NCI-H510A (cell line): ENCODE data around the gene DCP1B.
A peak's percentile ranks its signal among the peaks of the same experiment; 100 is the strongest.

ENCODE experiments used
- DNase-seq: peaks from one replicate; lab custom pipeline; 2025; lab: John Stamatoyannopoulos, UW

The DCP1B gene

DNA sequence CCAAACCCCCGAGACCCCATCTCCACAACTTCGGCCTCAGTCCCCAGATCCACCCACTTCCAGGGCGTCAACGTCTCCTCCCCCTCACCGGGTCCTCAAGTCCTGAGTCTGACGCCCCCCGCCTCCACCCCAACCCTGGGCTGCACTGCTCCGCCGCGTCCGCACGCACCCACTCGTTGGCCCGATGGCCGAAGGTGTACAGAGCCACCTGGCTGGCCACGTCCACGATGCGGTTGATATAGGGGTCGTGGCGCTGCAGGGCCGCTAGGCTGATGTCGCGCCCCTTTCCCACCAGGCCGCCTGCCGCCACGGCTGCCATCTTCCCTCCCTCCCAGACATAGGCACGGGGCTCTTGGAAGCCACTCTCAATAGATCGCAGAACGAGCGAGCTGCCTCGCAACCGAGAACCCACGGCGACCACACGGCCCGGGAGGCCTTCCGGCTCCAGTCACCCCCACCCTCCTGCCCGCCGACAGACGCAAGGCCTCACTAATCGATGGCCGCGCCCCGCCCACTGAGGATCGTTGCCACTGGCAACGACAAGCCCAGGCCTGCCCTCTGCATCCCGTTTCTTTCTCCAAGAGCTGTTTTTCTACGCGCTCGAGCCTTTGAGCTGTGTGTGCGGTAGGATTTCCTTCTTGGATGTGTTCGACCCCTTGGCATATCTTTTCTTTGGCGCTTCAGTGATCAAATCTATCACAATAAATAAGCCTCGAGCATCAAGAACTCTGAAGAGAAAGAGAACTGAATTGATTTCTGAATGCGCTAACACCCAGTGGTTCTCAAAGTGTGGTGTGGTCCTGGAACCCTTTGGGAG is at the start of gene DCP1B:
TSS of gene DCP1B (minus strand) at position 345 of the 817 bp plus-strand sequence. CDS start at position 319, 26 bp downstream.
- DNase-seq, result peak; percentile 93

DNA sequence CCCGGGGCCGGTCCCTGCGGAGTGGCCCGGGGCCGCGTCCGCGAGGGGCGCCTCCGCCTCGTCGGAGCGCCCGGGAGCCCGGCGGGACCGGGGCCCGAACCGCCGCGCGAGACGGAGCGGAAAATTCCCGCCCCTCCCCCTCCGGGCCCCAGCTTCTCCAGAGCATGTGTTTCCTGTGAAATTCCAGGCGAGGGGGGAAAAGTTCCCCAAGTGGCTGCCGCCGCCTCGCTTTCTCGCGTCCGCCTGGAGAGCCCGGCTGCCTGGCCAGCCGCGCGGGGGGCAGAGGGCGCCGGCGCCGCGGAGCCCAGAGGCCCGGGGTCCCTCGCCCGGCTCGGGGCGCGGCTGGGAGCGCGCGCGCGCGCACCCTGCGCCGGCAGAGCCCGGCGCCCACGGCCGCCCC is 49.4 kb upstream of the DCP1B start:
- no peak for DNase-seq

- peak; percentile 24 for DNase-seq
These were observed 48.8 kb upstream of the DCP1B start, which contains the start of gene CACNA1C for GRCh38 chr12:2052826-2053678. CACNA1C (plus strand) TSS chr12:2052987; CDS start chr12:2053563, 576 bp downstream.

GRCh38 chr12:2051700-2052621 is 47.7 kb upstream of the DCP1B start:
- no peak for DNase-seq

GRCh38 chr12:2049604-2050540 is 45.6 kb upstream of the DCP1B start:
- no peak for DNase-seq

GRCh38 chr12:2047752-2048151 is 43.5 kb upstream of the DCP1B start:
- DNase-seq, result no peak

- DNase-seq, result no peak
These were observed 42.7 kb upstream of the DCP1B start for GRCh38 chr12:2046957-2047356.

DNA sequence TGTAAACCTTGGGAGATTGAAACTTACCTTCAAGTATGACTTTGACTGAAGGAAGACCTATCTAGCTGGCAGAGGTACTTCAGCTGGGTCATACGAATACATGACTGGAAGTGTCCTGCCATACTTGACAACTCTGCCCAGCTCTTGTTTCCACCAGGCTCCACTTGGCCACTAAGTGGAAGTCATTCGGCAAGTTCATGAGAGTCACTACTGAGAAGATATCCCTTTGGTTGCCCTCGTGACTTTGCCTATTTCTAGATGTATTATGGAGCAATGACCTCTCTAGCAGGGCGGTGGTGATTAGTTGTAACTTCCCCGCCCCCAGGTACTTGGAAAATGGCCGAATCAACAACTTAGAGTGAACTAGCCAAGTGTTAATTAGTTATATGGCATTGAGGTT is 39.9 kb upstream of the DCP1B start:
- no peak for DNase-seq

DNA sequence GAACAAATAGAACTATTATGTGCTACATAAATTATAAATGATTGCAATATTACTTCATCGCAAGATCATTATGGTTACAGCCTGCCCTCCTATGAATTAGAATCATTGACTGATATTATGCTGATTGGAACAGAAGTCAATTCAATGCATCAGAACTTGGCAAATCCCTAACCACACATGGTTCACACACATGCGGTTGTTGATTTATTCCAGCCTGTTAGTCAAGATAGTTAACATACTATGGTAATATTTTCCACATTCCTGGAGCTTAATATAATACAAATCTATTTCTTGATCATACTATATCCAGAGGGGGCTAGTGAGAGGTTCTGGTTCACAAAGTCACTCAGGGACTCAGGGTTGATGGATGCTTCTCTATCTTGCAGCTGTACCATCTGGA is 38.8 kb upstream of the DCP1B start:
- no peak for DNase-seq

- DNase-seq, result no peak
These were observed 34.8 kb upstream of the DCP1B start for GRCh38 chr12:2039034-2039433.

DNA sequence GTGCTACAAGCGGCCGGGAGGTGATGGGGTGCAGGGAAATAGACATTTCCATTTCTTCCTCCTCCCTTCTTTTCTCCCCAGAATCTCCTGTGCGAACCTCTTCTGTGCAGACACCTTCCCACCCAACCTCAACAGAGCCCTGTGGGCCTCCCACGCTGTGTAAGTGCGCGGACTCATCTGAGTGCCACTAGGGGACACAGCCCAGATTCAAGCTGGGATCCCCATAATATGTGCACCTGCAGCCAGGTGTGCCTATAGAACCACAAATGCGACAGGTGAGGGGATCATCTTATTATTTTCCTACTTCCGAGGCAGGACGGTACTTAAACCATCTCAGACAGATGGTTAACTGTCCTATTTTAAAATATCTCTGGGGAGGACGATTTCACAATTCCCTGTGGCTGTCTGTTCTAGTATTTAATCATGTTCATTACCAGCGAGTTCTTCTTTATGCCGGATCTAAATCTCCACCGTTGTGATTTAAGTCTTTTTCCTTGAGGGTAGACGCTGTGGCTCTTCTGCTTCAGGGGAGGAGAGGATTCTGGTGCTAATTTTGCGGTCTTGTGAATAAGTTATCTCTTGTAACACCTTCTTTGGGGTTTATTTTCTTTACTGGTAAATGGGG is 31.3 kb upstream of the DCP1B start:
- no peak for DNase-seq

DNA sequence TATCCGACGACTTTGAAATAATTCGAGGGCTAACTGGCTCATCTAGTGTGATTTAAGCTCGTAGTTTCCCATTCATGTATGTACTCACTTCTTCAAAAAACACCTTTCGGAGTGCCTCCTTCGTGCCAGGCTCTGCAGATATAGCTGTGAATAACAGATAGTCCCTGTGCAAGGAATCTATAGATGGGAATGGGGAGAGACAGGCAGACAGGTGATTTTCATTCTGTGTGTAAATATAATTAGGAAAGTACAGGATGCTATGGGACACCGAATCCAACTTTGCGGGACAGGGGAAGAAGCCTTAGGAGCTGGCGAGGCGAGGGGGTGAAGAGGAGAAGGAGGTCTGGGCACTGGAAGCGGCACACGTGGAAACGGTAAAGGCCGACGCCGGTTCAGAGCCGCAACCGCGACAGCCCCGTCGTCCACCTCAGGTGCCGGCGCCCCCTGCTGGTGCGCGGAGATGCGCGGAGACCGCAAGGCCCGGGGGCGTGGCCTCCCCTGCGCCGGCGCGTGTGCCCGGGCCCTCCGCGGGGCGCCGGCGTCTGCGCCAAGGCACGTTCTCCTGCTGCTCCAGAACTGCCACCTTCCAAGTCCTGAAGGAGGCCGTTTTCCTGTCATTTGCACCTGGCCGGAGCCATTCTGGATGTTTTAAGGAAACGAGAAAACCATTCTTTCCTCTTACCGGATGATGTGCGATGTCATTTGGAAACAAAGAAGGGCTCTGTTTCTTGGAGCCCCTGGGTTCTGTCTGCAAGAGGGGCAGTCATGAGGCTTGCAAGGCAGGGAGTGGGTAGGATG is 30.6 kb upstream of the DCP1B start:
- DNase-seq, result peak; percentile 79

DNA sequence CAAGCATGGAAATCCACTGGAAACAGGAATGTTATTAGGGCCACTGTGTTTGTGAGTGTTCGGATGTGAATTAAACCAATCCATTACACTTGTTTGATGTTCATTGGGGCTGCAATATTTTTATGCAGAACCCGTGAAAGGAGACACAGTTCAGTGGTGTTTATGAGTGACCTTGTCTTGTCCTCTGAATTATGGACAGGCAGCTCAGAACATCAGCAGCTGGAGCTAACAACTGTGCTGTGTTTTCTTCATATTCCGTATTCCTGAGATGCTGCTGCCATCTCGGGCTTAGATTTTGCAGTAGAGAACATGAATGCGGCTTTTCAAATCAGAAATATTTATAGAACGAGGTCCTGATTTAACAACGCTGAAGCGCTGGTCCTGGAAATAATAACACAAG is 28.2 kb upstream of the DCP1B start:
- DNase-seq, result no peak

DNA sequence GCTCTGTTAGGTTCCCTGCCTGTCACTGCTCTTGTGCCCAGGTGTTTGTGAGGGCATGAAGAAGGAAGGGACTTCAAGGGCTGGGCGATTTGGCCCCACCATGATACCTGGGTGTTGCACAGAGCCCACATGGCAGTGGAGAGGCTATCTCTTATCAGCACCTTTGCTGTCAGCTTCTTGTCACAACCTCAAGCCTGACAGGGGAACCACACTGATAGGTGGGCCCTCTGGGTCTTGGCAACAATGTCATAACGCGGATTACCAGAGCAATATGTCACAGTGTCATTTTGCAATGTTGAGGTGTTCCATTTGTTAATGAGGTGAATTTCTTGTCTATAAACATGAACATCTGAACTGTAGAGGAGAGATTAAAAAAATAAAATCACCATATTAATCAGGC is 25.6 kb upstream of the DCP1B start:
- no peak for DNase-seq

- DNase-seq, result no peak
These were observed 23.1 kb upstream of the DCP1B start for GRCh38 chr12:2027351-2027750.

DNA sequence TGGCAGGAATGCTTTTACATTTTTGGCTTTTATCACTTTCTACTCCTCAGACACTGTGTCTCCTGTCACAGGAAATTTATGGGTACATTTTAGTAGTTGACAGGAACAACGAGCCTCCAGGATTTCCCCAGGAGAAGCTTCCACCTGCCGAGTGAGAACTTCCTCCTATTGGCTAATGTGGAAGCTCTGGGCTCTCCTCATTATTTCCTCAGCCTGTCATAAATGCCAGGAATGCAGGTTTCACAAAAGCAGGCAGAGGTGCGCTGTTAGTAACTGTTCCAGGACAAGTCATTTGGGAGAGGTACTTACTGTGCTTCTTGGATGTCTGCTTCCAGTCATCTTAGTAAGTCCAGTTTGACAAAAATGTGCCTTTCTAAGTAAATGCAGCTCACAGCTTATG is 19.1 kb upstream of the DCP1B start:
- no peak for DNase-seq

DNA sequence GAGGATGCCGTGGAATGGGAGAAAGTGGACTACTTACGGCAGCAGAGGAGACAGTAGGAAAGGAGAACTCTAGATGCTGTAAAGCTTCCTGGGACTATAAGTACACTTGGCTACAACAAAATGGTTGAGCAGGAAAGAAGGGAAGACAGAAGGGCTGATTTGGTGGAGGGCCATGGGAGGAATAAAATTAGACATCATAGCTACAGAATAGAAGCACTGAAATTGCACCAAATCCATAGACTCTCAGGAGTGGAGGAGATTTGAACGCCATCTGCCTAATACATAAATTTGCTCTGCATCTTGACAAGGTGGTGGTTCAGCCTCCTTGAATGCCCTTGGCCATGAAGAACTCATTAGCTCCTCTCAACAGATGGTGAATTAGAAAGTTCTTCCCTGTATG is 16.3 kb upstream of the DCP1B start:
- DNase-seq, result no peak

DNA sequence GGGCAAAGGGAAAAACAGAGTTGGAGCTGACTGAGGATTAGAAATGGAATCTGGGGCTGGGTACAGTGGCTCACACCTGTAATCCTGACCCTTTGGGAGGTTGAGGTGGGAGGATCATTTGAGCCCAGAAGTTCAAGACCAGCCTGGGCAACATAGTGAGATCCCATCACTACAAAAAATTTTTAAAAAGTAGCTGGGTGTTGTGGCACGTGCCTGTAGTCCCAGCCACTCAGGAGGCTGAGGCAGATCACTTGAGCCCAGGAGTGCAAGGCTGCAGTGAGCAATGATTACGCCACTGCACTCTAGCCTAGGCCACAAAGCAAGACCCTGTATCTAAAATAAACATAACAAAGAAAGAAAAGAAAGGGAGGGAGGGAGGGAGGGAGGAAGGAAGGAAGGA is 14.9 kb upstream of the DCP1B start:
- no peak for DNase-seq

- DNase-seq, result no peak
These were observed 14.1 kb upstream of the DCP1B start for GRCh38 chr12:2018391-2018790.
